Activated CD8-positive, alpha-beta memory T cell treated with anti-CD3 and anti-CD28 coated beads, Interleukin-2, amount 50 U/mL, for 24 hours (primary cell): ENCODE results near the gene ID3.

Experiments used
- DNase-seq: peaks from one replicate; pipeline ENCODE4 v3.0.0-alpha.2; 2020; ENCODE audit errors: extremely low read depth

The ID3 gene

GRCh38 chr1:23559136-23559984 lies at the start of gene ID3:
TSS of gene ID3 (minus strand) at chr1:23559501. CDS start at chr1:23559426, 75 bp downstream.
- DNase-seq: peak; percentile 74

DNA sequence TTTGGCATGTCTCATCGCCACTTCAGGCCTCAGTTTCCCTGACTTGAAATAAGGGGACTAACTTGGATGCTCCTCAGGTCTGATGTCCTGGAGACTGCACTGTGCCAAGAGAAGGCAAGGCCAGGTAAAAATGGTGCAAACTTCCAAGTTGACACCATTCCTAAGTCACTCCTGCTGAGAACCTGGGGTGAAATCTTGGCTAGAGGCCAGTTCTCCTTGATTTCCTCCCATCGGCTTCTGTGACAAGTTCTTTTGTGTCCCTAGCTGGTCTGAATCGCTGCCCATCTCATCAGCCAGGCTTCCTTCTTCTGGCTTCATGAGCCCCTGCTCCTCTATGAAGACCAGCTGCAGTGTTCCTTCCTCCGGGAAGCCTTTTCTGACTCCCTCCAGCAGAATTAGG lies 48.6 kb upstream of the ID3 start:
- DNase-seq: no peak

GRCh38 chr1:23601968-23602876 lies 42.9 kb upstream of the ID3 start:
- DNase-seq: no peak

- DNase-seq: no peak
Measured at GRCh38 chr1:23601135-23601967, 42.0 kb upstream of the ID3 start.

DNA sequence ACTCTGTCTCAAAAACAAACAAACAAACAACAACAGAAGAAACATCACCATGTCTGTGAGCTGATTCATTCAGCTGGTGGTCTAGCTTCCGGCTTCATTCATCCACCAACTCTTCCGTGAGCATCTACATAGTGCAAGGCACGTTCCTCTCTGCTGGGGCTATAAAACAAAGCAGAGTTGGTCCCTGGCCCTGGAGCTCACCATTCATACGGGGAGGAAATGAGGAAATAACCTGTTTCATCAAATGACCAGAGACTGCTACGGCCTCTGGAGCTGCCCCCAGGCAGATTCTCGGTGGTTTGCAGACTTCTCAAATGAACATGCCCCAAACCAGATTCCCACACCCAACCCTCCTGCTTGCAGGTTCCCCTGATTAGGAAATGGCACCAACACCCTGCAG lies 41.0 kb upstream of the ID3 start:
- DNase-seq: no peak

DNA sequence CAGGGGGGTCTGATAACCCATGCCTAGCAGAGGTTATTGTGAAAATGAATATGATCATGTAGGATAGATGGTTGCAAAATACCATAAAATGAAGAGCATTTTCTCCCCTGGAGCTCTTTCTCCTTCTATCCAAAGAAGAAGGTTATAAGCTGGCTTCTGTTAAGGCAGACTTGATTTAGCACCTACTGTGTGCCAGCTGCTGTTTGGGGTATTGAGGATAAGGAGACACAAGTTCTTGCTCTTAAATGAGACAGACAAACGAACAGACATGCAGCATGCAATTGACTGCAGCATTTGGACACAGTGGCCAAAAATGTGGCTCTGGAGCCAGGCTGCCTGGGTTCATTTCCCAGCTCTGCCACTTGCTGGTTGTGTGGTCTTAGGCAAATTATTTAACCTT lies 39.8 kb upstream of the ID3 start:
- no peak for DNase-seq

- DNase-seq: no peak
Measured at GRCh38 chr1:23598424-23598823, 39.1 kb upstream of the ID3 start.

GRCh38 chr1:23597635-23598388 lies 38.5 kb upstream of the ID3 start:
- no peak for DNase-seq

GRCh38 chr1:23596382-23597358 lies 37.4 kb upstream of the ID3 start:
- DNase-seq: no peak

- no peak for DNase-seq
Measured at GRCh38 chr1:23594927-23595353, 35.6 kb upstream of the ID3 start.

DNA sequence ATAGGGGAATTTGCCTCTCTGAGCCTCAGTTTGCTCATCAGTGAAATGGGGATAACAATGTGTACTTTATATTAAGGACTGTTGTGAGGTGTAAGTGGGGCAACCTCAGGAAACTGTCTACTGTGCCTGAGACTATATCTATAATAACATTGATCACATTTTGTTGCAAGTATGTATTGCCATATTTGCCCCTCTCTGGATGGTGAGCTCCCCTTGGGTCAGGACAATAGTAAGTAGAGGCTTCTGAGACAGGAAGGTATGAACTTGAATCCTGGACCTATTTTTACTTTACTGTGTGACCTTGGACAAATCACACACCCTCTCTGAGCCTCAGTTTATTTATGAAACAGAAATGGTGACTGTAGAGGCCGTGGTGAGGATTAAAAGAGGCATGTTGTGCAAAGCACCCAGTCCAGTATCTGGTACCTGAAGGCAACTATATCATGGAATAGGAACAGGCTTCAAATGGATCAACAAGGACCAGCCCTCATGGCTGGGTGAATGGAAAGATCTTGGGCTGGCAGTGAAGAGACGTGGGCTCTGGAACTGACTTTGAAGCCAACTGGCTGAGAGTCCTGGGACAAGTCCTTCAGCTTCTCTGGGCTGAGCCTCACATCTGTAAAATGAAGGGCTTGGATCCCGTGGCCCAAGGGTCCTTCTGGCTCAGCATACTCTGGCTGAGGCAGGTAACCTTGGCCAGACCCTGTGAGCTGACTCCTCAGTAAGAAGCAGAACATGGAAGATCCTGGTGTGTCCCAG lies 35.0 kb upstream of the ID3 start:
- DNase-seq: no peak

DNA sequence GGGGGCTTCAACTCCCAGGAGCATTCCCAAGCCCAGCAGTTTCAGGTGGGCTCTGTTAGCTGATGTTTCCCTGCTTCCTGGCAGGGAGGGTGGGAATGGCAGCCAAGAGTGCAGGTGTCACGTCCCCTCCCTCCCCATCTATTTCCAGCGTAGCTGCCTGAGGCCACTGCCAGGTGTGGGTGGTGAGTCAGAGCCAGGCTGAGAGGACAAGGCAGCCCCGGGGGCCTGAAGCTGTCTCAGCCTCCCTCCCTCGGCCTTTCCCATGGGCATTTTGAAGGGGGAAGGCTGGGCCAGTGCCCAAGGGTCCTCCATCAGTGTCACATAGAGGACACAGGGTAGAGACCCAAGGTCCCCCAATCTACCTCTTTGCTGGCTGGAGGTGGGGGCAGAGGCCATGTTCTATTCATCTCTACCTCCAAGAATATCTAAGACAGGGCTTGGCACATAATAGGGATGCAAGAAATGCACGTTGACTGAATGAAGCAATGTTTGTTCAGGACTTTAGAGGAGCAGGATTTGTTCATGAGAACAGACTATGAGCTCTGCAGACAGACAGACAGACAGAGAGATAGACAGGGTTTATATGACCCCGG lies 34.4 kb upstream of the ID3 start:
- no peak for DNase-seq

DNA sequence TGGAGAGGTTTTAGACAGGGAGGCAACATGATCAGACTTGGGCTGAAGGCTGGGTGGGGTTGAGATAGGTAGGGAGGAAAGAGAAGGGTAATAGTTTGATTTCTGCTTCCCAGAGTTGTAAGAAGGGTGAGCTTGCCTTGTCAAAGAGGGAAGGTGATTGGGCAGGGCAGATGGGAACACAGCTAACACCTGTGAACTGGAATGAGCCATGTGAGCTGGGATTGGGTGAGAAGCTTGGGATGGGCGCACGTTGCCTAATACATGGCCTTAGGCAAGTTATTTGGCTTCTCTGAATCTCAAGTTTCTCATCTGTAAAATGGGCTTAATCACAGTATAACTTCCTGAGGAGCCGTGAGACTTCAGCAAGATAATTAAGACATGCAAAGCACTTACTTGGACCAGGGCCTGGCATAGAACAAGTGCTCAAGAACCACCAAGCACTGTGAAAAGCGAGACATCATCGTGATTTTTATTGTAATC lies 33.8 kb upstream of the ID3 start:
- no peak for DNase-seq

DNA sequence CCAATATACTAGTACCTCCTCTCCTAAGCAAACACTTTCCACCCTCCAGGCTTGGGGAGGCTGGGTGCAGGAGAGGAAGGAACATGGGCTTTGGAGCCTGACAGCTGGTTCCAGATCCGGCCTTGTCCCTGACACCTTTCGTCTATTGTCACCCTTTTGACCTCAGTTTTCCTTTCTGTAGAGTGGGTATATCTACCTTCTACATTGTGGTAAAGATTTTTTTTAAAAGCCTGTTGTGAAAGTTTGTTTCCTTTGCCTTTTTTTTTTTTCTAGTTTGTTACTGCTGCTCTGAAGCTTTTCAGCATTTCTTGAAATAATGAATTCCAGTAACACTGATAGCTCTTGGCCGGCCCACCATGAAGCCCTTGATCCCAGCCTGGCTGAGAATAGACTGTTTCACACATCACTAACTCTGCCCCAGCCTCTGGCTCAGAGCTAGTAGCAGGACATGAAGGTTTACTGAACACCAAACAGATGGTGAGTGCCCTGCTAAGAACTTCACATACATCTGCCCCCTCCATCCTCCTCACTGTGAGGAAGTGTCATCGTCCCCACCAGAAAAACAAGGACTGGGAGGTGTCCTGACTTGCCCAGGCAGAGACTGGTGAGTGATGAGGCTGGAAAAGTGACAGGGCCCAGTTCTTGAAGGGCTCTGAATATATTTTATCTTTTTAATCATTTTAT lies 33.0 kb upstream of the ID3 start:
- DNase-seq: no peak

- DNase-seq: no peak
Measured at GRCh38 chr1:23591460-23592208, 32.3 kb upstream of the ID3 start.

- no peak for DNase-seq
Measured at GRCh38 chr1:23590058-23590783, 30.9 kb upstream of the ID3 start.

DNA sequence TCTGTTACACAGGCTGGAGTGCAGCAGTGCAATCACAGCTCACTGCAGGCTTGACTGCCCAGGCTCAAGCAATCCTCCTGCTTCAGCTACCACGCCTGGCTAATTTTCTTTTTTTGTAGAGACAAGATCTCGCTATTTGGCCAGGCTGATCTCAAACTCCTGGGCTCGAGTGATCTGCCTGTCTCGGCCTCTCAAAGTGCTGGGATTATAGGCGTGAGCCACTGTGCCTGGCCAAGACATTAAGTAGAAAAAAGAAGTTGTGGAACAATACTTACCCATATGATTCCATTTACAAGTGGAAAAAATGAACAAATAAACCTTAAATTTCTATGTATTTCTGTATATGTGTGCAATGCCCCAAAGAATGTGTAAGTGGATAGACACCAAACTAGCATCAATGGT lies 30.3 kb upstream of the ID3 start:
- no peak for DNase-seq
